Omental fat pad (tissue), 4 donors: Measurements from ENCODE around the gene ARHGAP1. TPM values are rescaled to one million over a fixed set of nuclear protein-coding genes. Genes with fewer than 3 reads are reported as not detected.
"Not testable (repeated sequence)": the region's sequence is repeated elsewhere in the genome, so short reads cannot be mapped to it uniquely, and the experiment has no call there.

Experiments
- ATAC-seq: fragments of 150-250 bp; one replicate; pipeline ENCODE4 v1.9.1; 2016; ENCODE audit warnings: mild to moderate bottlenecking, moderate library complexity; ENCODE audit not compliant: low FRiP score
- DNase-seq: peaks from one replicate; pipeline ENCODE4 v3.0.0-alpha.2; 2019; ENCODE audit warnings: low spot score
- total RNA-seq, 4 donors: library from RNA; depleted of rRNA; stranded (reverse); fragments of >200 nt; gene quantifications; one replicate each; pipeline ENCODE4 v1.1.0, GENCODE V29; 2016
- TF ChIP-seq, protein P1 (sequence below), 3 donors: fragments of 450-650 bp; IDR thresholded peaks; one replicate each; pipeline ENCODE4 v1.5.1; 2016 to 2017; ENCODE audit warnings: antibody characterized with exemption in 3 of 3, mild to moderate bottlenecking in 3 of 3, moderate library complexity in 2 of 3

ARHGAP1 gene
- total RNA-seq, 4 donors from 2014 or later: 34.6 to 69.2 (median 42.6) TPM

DNA sequence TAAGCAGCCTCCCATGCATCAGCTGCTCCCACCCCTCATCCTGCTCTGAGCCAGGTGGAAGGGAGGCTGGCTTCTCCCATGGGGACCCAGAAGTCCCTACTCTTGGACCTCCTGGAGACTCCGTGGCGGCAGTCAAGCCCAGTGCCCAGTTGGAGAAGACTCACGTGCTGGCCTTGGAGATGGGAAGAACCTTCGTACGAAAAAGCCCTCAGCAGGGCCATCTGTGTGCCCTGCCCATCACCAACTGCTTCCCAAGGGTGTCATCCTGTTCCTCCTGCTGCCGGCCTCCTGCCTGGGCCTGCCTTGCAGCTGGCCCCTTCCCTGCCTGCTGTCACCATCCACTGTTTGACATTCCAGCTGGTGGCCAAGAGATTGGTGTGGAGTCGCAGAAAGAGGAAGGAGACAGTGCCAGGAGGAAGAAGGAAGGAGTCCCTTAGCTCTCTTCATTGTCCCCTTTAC lies 28.0 kb downstream of the ARHGAP1 start:
- DNase-seq: no peak
- TF ChIP-seq, protein P1, sequence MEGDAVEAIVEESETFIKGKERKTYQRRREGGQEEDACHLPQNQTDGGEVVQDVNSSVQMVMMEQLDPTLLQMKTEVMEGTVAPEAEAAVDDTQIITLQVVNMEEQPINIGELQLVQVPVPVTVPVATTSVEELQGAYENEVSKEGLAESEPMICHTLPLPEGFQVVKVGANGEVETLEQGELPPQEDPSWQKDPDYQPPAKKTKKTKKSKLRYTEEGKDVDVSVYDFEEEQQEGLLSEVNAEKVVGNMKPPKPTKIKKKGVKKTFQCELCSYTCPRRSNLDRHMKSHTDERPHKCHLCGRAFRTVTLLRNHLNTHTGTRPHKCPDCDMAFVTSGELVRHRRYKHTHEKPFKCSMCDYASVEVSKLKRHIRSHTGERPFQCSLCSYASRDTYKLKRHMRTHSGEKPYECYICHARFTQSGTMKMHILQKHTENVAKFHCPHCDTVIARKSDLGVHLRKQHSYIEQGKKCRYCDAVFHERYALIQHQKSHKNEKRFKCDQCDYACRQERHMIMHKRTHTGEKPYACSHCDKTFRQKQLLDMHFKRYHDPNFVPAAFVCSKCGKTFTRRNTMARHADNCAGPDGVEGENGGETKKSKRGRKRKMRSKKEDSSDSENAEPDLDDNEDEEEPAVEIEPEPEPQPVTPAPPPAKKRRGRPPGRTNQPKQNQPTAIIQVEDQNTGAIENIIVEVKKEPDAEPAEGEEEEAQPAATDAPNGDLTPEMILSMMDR (IDR thresholded peaks at IDR 0.05): no peak

DNA sequence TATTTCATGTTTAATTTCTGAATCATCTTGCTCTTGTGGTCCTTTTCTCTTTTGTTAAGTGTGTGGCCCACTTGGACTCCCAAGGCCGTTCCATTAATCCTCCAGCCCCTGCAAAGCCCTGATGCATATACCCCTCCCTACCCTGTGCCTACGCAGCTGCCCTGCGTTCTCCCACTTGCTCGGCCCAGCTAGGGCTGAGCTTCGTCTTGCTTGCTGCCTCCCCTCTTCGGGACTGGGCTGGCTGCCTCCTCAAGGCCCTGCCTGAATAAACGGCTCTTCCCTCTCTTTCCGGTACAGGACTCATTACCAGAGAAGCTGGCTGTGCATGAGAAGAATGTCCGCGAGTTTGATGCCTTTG lies 28.5 kb downstream of the ARHGAP1 start:
- DNase-seq: no peak
- TF ChIP-seq, protein P1 (IDR thresholded peaks at IDR 0.05): no peak
- ATAC-seq: no peak

More for the DNA sequence above, 28.0 kb downstream of the ARHGAP1 start:
- no peak for ATAC-seq

DNA sequence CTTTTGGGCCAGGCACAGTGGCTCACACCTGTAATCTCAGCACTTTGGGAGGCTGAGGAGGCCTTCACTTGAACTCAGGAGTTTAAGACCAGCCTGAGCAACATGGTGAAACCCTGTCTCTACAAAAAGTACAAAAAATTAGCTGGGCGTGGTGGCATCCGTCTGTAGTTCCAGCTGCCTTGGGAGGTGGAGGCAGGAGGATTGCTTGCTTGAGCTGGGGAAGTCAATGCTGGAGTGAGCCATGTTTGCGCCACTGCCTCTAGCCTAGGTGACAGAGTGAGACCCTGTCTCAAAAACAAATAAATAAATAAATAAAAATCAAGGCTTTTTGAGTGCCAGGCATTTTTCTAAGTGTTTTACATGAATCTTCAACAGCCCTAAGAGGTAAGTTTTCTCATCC lies 29.9 kb downstream of the ARHGAP1 start:
- ATAC-seq, DNase-seq: not testable (repeated sequence)

DNA sequence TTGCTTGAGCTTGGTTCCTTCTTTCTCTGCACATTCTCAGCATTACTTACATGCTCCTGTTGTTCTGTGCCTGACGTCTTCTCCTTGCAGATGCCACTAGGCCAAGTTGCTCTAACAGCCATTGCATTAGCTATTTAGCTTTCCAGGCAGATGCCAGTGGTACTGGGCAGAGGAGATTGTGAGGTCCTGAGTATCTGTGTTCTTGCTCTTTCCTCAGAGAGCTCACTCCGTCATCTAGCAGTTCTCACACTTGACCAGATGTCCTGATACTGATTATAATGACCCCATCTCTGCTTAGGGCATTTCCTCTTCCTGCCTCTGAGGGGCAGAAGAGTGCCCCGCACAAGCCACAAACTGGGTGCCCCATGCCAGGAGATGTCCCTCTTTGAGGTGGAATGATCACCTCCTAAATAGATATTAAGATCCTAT lies 30.7 kb downstream of the ARHGAP1 start:
- ATAC-seq (no peak), DNase-seq (no peak)
- TF ChIP-seq, protein P1 (IDR thresholded peaks at IDR 0.05): no peak

DNA sequence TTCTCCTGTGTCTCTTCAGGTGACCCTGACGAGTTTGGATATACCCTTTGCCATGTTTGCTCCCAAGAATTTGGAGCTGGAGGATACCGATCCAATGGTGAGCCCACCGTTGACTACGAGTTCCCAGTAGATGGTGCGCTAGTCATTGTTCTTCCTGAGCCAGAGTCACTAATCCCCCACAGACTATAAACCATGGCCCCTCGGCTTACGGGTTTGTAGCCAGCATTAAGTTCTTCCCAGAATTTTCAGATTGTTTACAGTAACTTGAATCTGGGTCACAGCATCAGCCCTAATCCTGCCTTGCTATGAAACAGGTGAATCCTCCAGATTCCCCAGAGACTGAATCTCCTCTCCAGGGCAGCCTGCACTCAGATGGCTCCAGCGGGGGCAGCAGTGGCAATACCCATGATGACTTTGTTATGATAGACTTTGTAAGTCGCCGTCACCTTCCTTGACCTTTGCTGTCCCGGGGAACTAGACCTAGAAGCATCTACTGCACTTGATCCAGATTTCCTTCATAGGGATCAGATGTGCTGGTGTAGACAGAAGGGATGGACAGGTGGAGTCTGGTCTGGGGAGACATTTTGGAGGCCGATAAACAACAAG lies 31.8 kb downstream of the ARHGAP1 start:
- ATAC-seq: no peak
- TF ChIP-seq, protein P1 (IDR thresholded peaks at IDR 0.05): no peak
- no peak for DNase-seq

DNA sequence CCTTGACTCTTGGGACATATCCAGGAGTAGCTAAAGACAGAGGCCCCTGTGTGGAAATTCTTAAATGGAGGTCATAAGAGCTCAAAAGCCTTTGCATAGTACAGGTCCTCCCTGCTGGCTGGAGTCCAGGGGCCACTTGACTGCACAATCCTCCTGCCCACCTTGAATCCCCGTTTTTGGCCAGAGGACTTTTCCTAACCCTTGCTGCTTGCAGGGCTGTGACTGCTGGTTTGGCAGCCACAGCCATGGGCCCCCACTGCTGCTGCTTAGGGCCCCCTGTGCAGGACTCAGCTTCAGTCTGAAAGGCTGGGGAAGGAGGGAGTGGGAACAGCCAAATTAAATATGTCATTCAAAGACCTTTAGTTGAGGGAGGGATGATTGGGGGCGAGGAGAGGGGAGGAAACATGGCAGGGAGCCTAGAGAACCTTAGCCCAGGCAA lies 33.4 kb downstream of the ARHGAP1 start:
- DNase-seq (no peak), ATAC-seq (peak; percentile 60)
- TF ChIP-seq, protein P1 (IDR thresholded peaks at IDR 0.05): no peak

DNA sequence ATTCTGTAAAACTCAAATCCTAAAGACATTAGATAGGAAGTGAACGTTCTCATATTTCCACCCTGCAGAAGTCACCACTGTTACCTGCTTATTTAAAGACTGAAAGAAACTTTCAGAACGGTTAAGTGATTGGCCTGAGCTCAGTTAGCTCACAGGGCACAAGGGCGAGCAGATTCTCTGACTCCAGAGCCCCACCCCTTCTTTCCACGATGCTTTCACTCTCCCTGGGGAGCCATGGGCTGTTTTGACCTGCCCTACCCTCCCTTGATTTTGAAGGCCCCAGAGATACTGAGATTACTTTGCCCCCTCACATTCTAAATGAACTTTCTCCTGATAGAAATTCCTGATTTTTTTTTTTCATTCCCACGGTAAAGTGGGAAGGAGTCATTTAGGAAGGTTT lies 33.9 kb downstream of the ARHGAP1 start:
- DNase-seq (no peak), ATAC-seq (peak; percentile 82)
- TF ChIP-seq, protein P1 (IDR thresholded peaks at IDR 0.05): no peak
